Loucy (cell line): Measurements from ENCODE around the gene TGM2.

Source experiments
- EZH2phosphoT487 ChIP-seq: fragments of 200-600 bp; IDR thresholded peaks from 2 replicates; pipeline ENCODE4 v1.6.1; 2018; ENCODE audit warnings: antibody characterized with exemption, mild to moderate bottlenecking, moderate library complexity, borderline replicate concordance
- TF ChIP-seq, protein P1 (sequence below): fragments of 200-600 bp; sonication (generic); conservative IDR thresholded peaks from 2 replicates; pipeline ENCODE4 v1.5.1; 2014; ENCODE audit warnings: mild to moderate bottlenecking, antibody characterized with exemption, low read length

DNA sequence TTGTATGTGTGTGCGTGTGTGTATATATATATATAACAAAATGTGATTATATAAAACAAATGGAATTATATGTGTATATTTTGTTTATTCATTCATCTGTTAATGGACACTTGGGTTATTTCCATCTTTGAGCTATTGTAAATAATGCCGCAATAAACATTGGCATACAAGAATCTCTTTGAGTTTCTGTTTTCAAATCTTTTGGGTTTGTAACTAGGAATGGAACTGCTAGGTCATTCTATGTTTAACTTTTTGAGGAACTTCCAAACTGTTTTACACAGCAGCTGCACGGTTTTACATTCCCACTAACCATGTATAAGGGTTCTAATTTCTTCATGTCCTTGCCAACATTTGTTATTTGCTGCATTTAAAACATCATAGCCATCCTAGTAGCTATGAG lies 39.9 kb upstream of the TGM2 start:
- TF ChIP-seq, protein P1, sequence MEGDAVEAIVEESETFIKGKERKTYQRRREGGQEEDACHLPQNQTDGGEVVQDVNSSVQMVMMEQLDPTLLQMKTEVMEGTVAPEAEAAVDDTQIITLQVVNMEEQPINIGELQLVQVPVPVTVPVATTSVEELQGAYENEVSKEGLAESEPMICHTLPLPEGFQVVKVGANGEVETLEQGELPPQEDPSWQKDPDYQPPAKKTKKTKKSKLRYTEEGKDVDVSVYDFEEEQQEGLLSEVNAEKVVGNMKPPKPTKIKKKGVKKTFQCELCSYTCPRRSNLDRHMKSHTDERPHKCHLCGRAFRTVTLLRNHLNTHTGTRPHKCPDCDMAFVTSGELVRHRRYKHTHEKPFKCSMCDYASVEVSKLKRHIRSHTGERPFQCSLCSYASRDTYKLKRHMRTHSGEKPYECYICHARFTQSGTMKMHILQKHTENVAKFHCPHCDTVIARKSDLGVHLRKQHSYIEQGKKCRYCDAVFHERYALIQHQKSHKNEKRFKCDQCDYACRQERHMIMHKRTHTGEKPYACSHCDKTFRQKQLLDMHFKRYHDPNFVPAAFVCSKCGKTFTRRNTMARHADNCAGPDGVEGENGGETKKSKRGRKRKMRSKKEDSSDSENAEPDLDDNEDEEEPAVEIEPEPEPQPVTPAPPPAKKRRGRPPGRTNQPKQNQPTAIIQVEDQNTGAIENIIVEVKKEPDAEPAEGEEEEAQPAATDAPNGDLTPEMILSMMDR = no peak
- TF ChIP-seq EZH2phosphoT487 = no peak
